K562 (cell line): Measurements from ENCODE around the gene UBXN1. TPM values are rescaled to one million over a fixed set of nuclear protein-coding genes. Genes with fewer than 3 reads are reported as not detected.

Experiments
- ARNT ChIP-seq, 2 experiments: fragments of 450-650 bp; IDR thresholded peaks; 2 replicates each; pipeline ENCODE4 v1.6.1; 2016; ENCODE audit warnings: mild to moderate bottlenecking in 1 of 2
- CAMTA2 ChIP-seq: fragments of 250-450 bp; sonication (Bioruptor Pico); conservative IDR thresholded peaks from 2 replicates; pipeline ENCODE4 v1.5.1; 2022
- DDX20 ChIP-seq: fragments of 450-650 bp; IDR thresholded peaks from 2 replicates; pipeline ENCODE4 v1.6.1; 2016; ENCODE audit warnings: missing genetic modification characterization, low read depth, mild to moderate bottlenecking, missing compliant biosample characterization, moderate library complexity
- EGR1 ChIP-seq: fragments of 450-650 bp; conservative IDR thresholded peaks from 2 replicates; pipeline ENCODE4 v1.6.1; 2017; ENCODE audit warnings: mild to moderate bottlenecking
- FOXK1 ChIP-seq: sonication (generic); formaldehyde crosslinking; IDR thresholded peaks from 2 replicates; pipeline ENCODE4 v1.8.0; 2022; ENCODE audit warnings: missing genetic modification reagents, mild to moderate bottlenecking, borderline replicate concordance
- LEF1 ChIP-seq: fragments of 450-650 bp; IDR thresholded peaks from 2 replicates; pipeline ENCODE4 v1.6.1; 2016; ENCODE audit warnings: mild to moderate bottlenecking
- MAFK ChIP-seq: IDR thresholded peaks from 2 replicates; pipeline ENCODE4 v1.6.1; 2011; ENCODE audit warnings: low read length, improper control_type of control experiment
- PCBP1 ChIP-seq: fragments of 200-400 bp; formaldehyde crosslinking; IDR thresholded peaks from 2 replicates; pipeline ENCODE4 v1.6.1; 2018; ENCODE audit warnings: mild to moderate bottlenecking, low read depth, low read length; ENCODE audit not compliant: poor library complexity, severe bottlenecking
- PRDM10 ChIP-seq: fragments of 450-650 bp; IDR thresholded peaks from 2 replicates; pipeline ENCODE4 v1.6.1; 2018; ENCODE audit not compliant: partially characterized antibody
- PTTG1 ChIP-seq: fragments of 450-650 bp; IDR thresholded peaks from 2 replicates; pipeline ENCODE4 v1.6.1; 2016; ENCODE audit warnings: low read depth, mild to moderate bottlenecking, missing genetic modification characterization, missing compliant biosample characterization
- TRIM24 ChIP-seq, 2 experiments: fragments of 450-650 bp; IDR thresholded peaks; 2 replicates each; pipeline ENCODE4 v1.6.1; 2016
- UBTF ChIP-seq, 2 experiments: IDR thresholded peaks; 2 replicates each; pipeline ENCODE4 v1.6.1; 2012; ENCODE audit warnings: improper control_type of control experiment in 2 of 2, low read depth in 2 of 2, low read length in 2 of 2, borderline replicate concordance in 1 of 2
- VEZF1 ChIP-seq: fragments of 200-800 bp; sonication (Bioruptor generic); IDR thresholded peaks from 2 replicates; pipeline ENCODE4 v1.6.1; 2017; ENCODE audit warnings: missing genetic modification characterization, missing compliant biosample characterization
- ZNF24 ChIP-seq: fragments of 450-650 bp; IDR thresholded peaks from 2 replicates; pipeline ENCODE4 v1.6.1; 2016
- ZNF354B ChIP-seq: fragments of 250-450 bp; sonication (Bioruptor Pico); IDR thresholded peaks from 2 replicates; pipeline ENCODE4 v1.4.0; 2020
- ZNF586 ChIP-seq: fragments of 450-650 bp; formaldehyde crosslinking; conservative IDR thresholded peaks from 2 replicates; pipeline ENCODE4 v1.4.0; 2020; ENCODE audit warnings: mild to moderate bottlenecking, moderate library complexity
- polyA plus RNA-seq, 8 experiments: library from polyadenylated mRNA; depleted of rRNA in 4 of 8; stranded (reverse) in 5 of 8; unstranded in 3 of 8; fragments of >200 nt; fragmentation: Nextera tagmentation in 2 of 8; fragmentation: Illumina TruSeq in 1 of 8; extraction: Ambion mirVana in 2 of 8; extraction: Trizol in 1 of 8; gene quantifications; 2 replicates each; pipeline versions ENCODE4 v1.2.1 to v1.2.3, GENCODE V29; 2011 to 2014; ENCODE audit warnings: inconsistent platforms in 1 of 8, missing spikeins in 1 of 8
- total RNA-seq, 7 experiments: library from RNA; depleted of rRNA in 6 of 7; stranded (reverse); fragments of >200 nt in 6 of 7; fragmentation: Illumina TruSeq in 2 of 7; extraction: Trizol in 2 of 7; gene quantifications; 2 replicates each; pipeline versions ENCODE4 v1.2.1 to v1.2.3, GENCODE V29; 2011 to 2021; ENCODE audit warnings: low replicate concordance in 1 of 7
- TF ChIP-seq, protein P1 (sequence below): fragments of 450-650 bp; conservative IDR thresholded peaks from 2 replicates; pipeline ENCODE4 v1.6.1; 2016; ENCODE audit warnings: missing genetic modification characterization, low read depth, mild to moderate bottlenecking, missing compliant biosample characterization, moderate library complexity
- TF ChIP-seq, protein P2 (sequence below): fragments of 450-650 bp; formaldehyde crosslinking; IDR thresholded peaks from 2 replicates; pipeline ENCODE4 v1.4.0; 2020; ENCODE audit warnings: mild to moderate bottlenecking, moderate library complexity

UBXN1 gene
- total and polyA plus RNA-seq, 9 of the 15 experiments (the other 6 are each of a cell fraction or from before 2014, with no cell fraction given), result 4.8 to 263 (median 99.7) TPM

- TF ChIP-seq DDX20 (tag) (no peak), ARNT (IDR thresholded peaks at IDR 0.05) (no peak), TRIM24 (IDR thresholded peaks at IDR 0.05) (no peak), ZNF24 (peak; percentile 89), LEF1 (peak; percentile 36; the same call in 1 of the 2 replicates), PRDM10 (peak; percentile 56), PCBP1 (no peak), FOXK1 (CRISPR knock-in tag) (peak; percentile 67; the same call in 1 of the 2 replicates), UBTF (IDR thresholded peaks at IDR 0.05; ENCODE audit: borderline replicate concordance in 1 of 2, low read depth in 2 of 2, low read length in 2 of 2) (no peak), MAFK (no peak), VEZF1 (CRISPR knock-in tag) (peak; percentile 59), ZNF354B (CRISPR knock-in tag) (no peak), EGR1 (peak; percentile 71), CAMTA2 (CRISPR knock-in tag) (no peak), PTTG1 (tag) (no peak), ZNF586 (CRISPR knock-in tag) (no peak)
- TF ChIP-seq, protein P1, sequence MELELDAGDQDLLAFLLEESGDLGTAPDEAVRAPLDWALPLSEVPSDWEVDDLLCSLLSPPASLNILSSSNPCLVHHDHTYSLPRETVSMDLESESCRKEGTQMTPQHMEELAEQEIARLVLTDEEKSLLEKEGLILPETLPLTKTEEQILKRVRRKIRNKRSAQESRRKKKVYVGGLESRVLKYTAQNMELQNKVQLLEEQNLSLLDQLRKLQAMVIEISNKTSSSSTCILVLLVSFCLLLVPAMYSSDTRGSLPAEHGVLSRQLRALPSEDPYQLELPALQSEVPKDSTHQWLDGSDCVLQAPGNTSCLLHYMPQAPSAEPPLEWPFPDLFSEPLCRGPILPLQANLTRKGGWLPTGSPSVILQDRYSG (tag), result no peak
- TF ChIP-seq, protein P2, sequence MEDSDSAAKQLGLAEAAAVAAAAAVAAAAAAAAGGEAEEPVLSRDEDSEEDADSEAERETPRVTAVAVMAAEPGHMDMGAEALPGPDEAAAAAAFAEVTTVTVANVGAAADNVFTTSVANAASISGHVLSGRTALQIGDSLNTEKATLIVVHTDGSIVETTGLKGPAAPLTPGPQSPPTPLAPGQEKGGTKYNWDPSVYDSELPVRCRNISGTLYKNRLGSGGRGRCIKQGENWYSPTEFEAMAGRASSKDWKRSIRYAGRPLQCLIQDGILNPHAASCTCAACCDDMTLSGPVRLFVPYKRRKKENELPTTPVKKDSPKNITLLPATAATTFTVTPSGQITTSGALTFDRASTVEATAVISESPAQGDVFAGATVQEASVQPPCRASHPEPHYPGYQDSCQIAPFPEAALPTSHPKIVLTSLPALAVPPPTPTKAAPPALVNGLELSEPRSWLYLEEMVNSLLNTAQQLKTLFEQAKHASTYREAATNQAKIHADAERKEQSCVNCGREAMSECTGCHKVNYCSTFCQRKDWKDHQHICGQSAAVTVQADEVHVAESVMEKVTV, result no peak
Observed at GRCh38 chr11:62671608-62672389, 7.1 kb downstream of the UBXN1 start, which contains the start of the genes LBHD1 and UQCC3 (continued).
